Measurements from ENCODE around the gene DEXI. TPM values are rescaled to one million over a fixed set of nuclear protein-coding genes. Genes with fewer than 3 reads are reported as not detected.

DEXI gene
- total RNA-seq, 2 experiments from 2014 or later, result 24.8 to 25.3 TPM

GRCh38 chr16:10897134-10897533 lies 45.1 kb downstream of the DEXI start:
- Mint-ChIP-seq H3K9me3 (no peaks in the 10 kb centered on the region), H3K4me1 (ENCODE audit: low read depth) (no peaks in the 10 kb centered on the region), H3K27me3 (peaks cover 2% of the 10 kb centered on the region), H3K36me3 (ENCODE audit: low read depth) (no peaks in the 10 kb centered on the region), H3K4me3 (no peak overlapping the region), H3K27ac (no peak overlapping the region)
- DNase-seq (no peak), ATAC-seq (no peak)
- POLR2A ChIA-PET, result no interaction called here
- CTCF ChIA-PET, result no interaction called here
- TF ChIP-seq CTCF (IDR thresholded peaks at IDR 0.05), result no peak
- intact Hi-C loops (cut with micrococcal nuclease), result no loop called here

GRCh38 chr16:10896723-10897122 lies 45.5 kb downstream of the DEXI start:
- POLR2A ChIA-PET, result no interaction called here
- Mint-ChIP-seq H3K4me1 (ENCODE audit: low read depth) (no peaks in the 10 kb centered on the region), H3K4me3 (no peak overlapping the region), H3K36me3 (ENCODE audit: low read depth) (no peaks in the 10 kb centered on the region), H3K27ac (no peak overlapping the region), H3K27me3 (peaks cover 2% of the 10 kb centered on the region), H3K9me3 (no peaks in the 10 kb centered on the region)
- intact Hi-C loops (cut with micrococcal nuclease), result no loop called here
- CTCF ChIA-PET, result no interaction called here
- no peak for DNase-seq
- ATAC-seq, result no peak
- no peak for TF ChIP-seq CTCF (IDR thresholded peaks at IDR 0.05)

- Mint-ChIP-seq H3K4me3 (no peak overlapping the region), H3K27me3 (peaks cover 2% of the 10 kb centered on the region), H3K4me1 (ENCODE audit: low read depth) (no peaks in the 10 kb centered on the region), H3K36me3 (ENCODE audit: low read depth) (no peaks in the 10 kb centered on the region), H3K27ac (no peak overlapping the region), H3K9me3 (no peaks in the 10 kb centered on the region)
- ChIA-PET CTCF (no interaction called here), POLR2A (no interaction called here)
- intact Hi-C loops (cut with micrococcal nuclease), result no loop called here
- no peak for ATAC-seq
- TF ChIP-seq CTCF (IDR thresholded peaks at IDR 0.05), result no peak
- DNase-seq, result no peak
Observed at GRCh38 chr16:10896165-10896564, 46.1 kb downstream of the DEXI start.

GRCh38 chr16:10895053-10895946 lies 47.0 kb downstream of the DEXI start:
- Mint-ChIP-seq H3K4me3 (no peak overlapping the region), H3K4me1 (ENCODE audit: low read depth) (no peaks in the 10 kb centered on the region), H3K27me3 (peaks cover 5% of the 10 kb centered on the region), H3K9me3 (no peaks in the 10 kb centered on the region), H3K27ac (no peak overlapping the region), H3K36me3 (ENCODE audit: low read depth) (no peaks in the 10 kb centered on the region)
- intact Hi-C loops (cut with micrococcal nuclease), result no loop called here
- no peak for TF ChIP-seq CTCF (IDR thresholded peaks at IDR 0.05)
- no peak for ATAC-seq
- ChIA-PET POLR2A (no interaction called here), CTCF (no interaction called here)
- DNase-seq, result peak; percentile 42

GRCh38 chr16:10892782-10893318 lies 49.4 kb downstream of the DEXI start:
- Mint-ChIP-seq H3K36me3 (ENCODE audit: low read depth) (no peaks in the 10 kb centered on the region), H3K4me3 (no peak overlapping the region), H3K27me3 (peaks cover 9% of the 10 kb centered on the region), H3K4me1 (ENCODE audit: low read depth) (peaks cover 2% of the 10 kb centered on the region), H3K9me3 (no peaks in the 10 kb centered on the region), H3K27ac (no peak overlapping the region)
- DNase-seq (no peak), ATAC-seq (no peak)
- ChIA-PET CTCF (interaction anchor here (0.7 to 1.0 kb wide), 2 partner anchors 25 to 378 kb away, joined by 3 read pairs; no protein-coding TSS in a partner anchor), POLR2A (interaction anchor here (0.8 kb wide), 1 partner anchor 14 kb away, joined by 3 read pairs; no protein-coding TSS in a partner anchor)
- intact Hi-C loops (cut with micrococcal nuclease), result no loop called here
- TF ChIP-seq CTCF (IDR thresholded peaks at IDR 0.05), result no peak

Data from activated CD8-positive, alpha-beta T cell treated with anti-CD3 and anti-CD28 coated beads for 36 hours (primary cell).